HG03442 (cell line): ENCODE measurements around the gene RPS6KA4.

ENCODE experiments used
- ATAC-seq: cut with Tn5 transposase; IDR thresholded peaks from one replicate; pipeline ENCODE4 v1.9.1; 2021; ENCODE audit warnings: mild to moderate bottlenecking, moderate library complexity; ENCODE audit not compliant: unreplicated experiment

The RPS6KA4 gene

GRCh38 chr11:64344787-64345186 is 14.2 kb upstream of the RPS6KA4 start:
- no peak for ATAC-seq

GRCh38 chr11:64347193-64347867 is 11.6 kb upstream of the RPS6KA4 start:
- ATAC-seq = no peak

- no peak for ATAC-seq
Observed at GRCh38 chr11:64348383-64349024, 10.5 kb upstream of the RPS6KA4 start.

- no peak for ATAC-seq
Observed at GRCh38 chr11:64349025-64349387, 10.0 kb upstream of the RPS6KA4 start.

- ATAC-seq = no peak
Observed at GRCh38 chr11:64349404-64349803, 9.6 kb upstream of the RPS6KA4 start.

GRCh38 chr11:64351136-64351631 is 7.8 kb upstream of the RPS6KA4 start:
- ATAC-seq = no peak

- ATAC-seq = no peak
Observed at GRCh38 chr11:64352099-64352994, 6.6 kb upstream of the RPS6KA4 start.

- ATAC-seq = no peak
Observed at GRCh38 chr11:64352995-64353714, 5.8 kb upstream of the RPS6KA4 start.

GRCh38 chr11:64353715-64354506 is 5.1 kb upstream of the RPS6KA4 start:
- no peak for ATAC-seq

GRCh38 chr11:64355078-64355940 is 3.7 kb upstream of the RPS6KA4 start:
- ATAC-seq = no peak

GRCh38 chr11:64356498-64357411 is 2.2 kb upstream of the RPS6KA4 start:
- ATAC-seq = no peak

GRCh38 chr11:64357446-64357845 is 1.5 kb upstream of the RPS6KA4 start:
- no peak for ATAC-seq

GRCh38 chr11:64357904-64358535 is 942 bp upstream of the RPS6KA4 start:
- no peak for ATAC-seq

GRCh38 chr11:64358536-64358906 is 441 bp upstream of the RPS6KA4 start:
- no peak for ATAC-seq

- ATAC-seq = no peak
Observed at GRCh38 chr11:64359712-64360445, 917 bp downstream of the RPS6KA4 start.

- no peak for ATAC-seq
Observed at GRCh38 chr11:64360448-64360921, 1.5 kb downstream of the RPS6KA4 start.

GRCh38 chr11:64361659-64362058 is 2.7 kb downstream of the RPS6KA4 start:
- ATAC-seq = no peak
